Spleen (tissue), 11 donors: Measurements from ENCODE around the gene HLA-DPA1. TPM values are rescaled to one million over a fixed set of nuclear protein-coding genes. Genes with fewer than 3 reads are reported as not detected.

ENCODE experiments used
- DNase-seq: peaks from one replicate; pipeline ENCODE4 v3.0.0-alpha.2; 2020
- H3K27ac ChIP-seq, 8 donors: fragments of 200-600 bp; sonication (generic) in 7 of 8; 1 replicate in 4 of 8; 2 replicates in 4 of 8; pipeline versions ENCODE4 v1.5.0 to v1.8.0; 2016 to 2021; ENCODE audit warnings: inconsistent platforms in 4 of 8, mild to moderate bottlenecking in 4 of 8, moderate library complexity in 1 of 8
- H3K27me3 ChIP-seq, 7 donors: fragments of 200-600 bp; sonication (generic) in 6 of 7; replicated peaks in 1 of 7; 1 replicate in 4 of 7; 2 replicates in 3 of 7; pipeline versions ENCODE4 v1.5.0 to v1.8.0; 2016 to 2021; ENCODE audit warnings: inconsistent platforms in 3 of 7, mild to moderate bottlenecking in 1 of 7
- H3K36me3 ChIP-seq, 6 donors: fragments of 200-600 bp; sonication (generic) in 5 of 6; 1 replicate in 4 of 6; 2 replicates in 2 of 6; pipeline versions ENCODE4 v1.5.0 to v1.8.0; 2016 to 2021; ENCODE audit warnings: inconsistent platforms in 2 of 6
- H3K4me1 ChIP-seq, 6 donors: fragments of 200-600 bp; sonication (generic) in 5 of 6; 1 replicate in 3 of 6; 2 replicates in 3 of 6; pipeline versions ENCODE4 v1.5.0 to v1.8.0; 2016 to 2021; ENCODE audit warnings: inconsistent platforms in 3 of 6
- H3K4me3 ChIP-seq, 8 donors: fragments of 200-600 bp; sonication (generic) in 7 of 8; 1 replicate in 4 of 8; 2 replicates in 4 of 8; pipeline versions ENCODE4 v1.5.0 to v1.8.0; 2016 to 2021; ENCODE audit warnings: inconsistent platforms in 4 of 8, mild to moderate bottlenecking in 4 of 8, moderate library complexity in 2 of 8
- H3K9me3 ChIP-seq, 8 donors: fragments of 200-600 bp; sonication (generic) in 7 of 8; 1 replicate in 4 of 8; 2 replicates in 4 of 8; pipeline versions ENCODE4 v1.5.0 to v1.8.0; 2016 to 2021; ENCODE audit warnings: inconsistent platforms in 4 of 8
- POLR2A ChIP-seq, 3 donors: fragments of 450-650 bp; IDR thresholded peaks; one replicate each; pipeline ENCODE4 v1.5.1; 2017; ENCODE audit warnings: antibody characterized with exemption in 3 of 3, mild to moderate bottlenecking in 1 of 3
- POLR2AphosphoS5 ChIP-seq, 3 donors: sonication (generic); formaldehyde crosslinking; IDR thresholded peaks; one replicate each; pipeline ENCODE4 v1.5.1; 2017; ENCODE audit warnings: antibody characterized with exemption in 3 of 3
- WGBS, 5 donors: extraction: QIAGEN DNeasy Blood & Tissue Kit in 3 of 5; methylation state at CpG; one replicate each; pipeline versions ENCODE4 v1.1.5 to v1.1.7; 2013 to 2018; 5-methylcytosine and 5-hydroxymethylcytosine counted together
- intact Hi-C: fragments of 100-400 bp; cut with DNase I; formaldehyde crosslinking; loops from one replicate; pipeline ENCODE4 v1.15.0; 2023; ENCODE audit warnings: low total_unique reads
- polyA plus RNA-seq, 3 donors: library from polyadenylated mRNA; stranded (reverse); fragments of 200-250 nt; gene quantifications; one replicate each; pipeline ENCODE4 v1.2.1, GENCODE V29; 2013
- total RNA-seq, 7 donors: library from RNA; depleted of rRNA in 3 of 7; stranded (reverse); fragments of >200 nt in 3 of 7; fragmentation: NEBNext Ultra II Directional in 4 of 7; extraction: Animal tissue kit (Norgen Biotek cat#: 25700) in 4 of 7; gene quantifications; one replicate each; pipeline versions ENCODE4 v1.1.0 to v1.2.1, GENCODE V29; 2016 to 2021
- TF ChIP-seq, protein P1 (sequence below), 11 experiments: fragments of 200-600 bp in 7 of 11; fragments of 450-650 bp in 4 of 11; sonication (generic) in 4 of 11; IDR thresholded peaks in 8 of 11; conservative IDR thresholded peaks in 3 of 11; 1 replicate in 7 of 11; 2 replicates in 4 of 11; pipeline versions ENCODE4 v1.4.0 to v1.8.0; 2016 to 2021; ENCODE audit warnings: antibody characterized with exemption in 11 of 11, inconsistent platforms in 4 of 11, mild to moderate bottlenecking in 1 of 11
- donor health status: healthy with polysubstance abuse.
- donor health status: DM: no; HTN: no; CAD: no; lungs with moderate emphysema.
- donor health status: DM: no; HTN: no; CAD: no.
- donor health status: Bipolar disorder and iron deficiency.
- donor health status: healthy.
- donor health status: DM: no; HTN: no; CAD: no.
- donor health status: DM: yes; HTN: yes; CAD: no.

The HLA-DPA1 gene
- total and polyA plus RNA-seq, 10 donors, result 253 to 621 (median 494) TPM

DNA sequence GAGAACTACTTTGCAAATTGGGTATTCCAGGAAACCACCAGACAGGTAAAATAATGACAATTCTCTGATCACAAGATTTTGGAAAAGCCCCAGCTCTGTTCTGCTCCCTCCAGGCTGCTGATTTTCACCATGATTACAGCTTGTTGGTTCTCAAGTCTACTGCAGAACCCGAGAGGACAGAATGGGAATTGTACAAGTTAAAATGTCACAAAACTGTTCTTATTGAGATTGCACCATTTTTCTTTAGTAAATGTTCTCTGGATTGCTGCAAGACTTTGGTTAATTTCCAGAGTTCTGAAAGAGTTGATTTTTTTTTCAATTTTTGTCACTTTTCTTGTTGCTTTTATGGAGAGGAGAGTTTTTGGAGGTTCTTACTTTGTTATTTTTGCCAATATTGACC lies 36.9 kb downstream of the HLA-DPA1 start:
- intact Hi-C loops, result no loop called here
- Histone ChIP-seq H3K4me3 (no peak overlapping the region), H3K9me3 (peaks cover 0 to 22% (median 15%) of the 10 kb centered on the region in 8 donors), H3K4me1 (peaks cover 0 to 2% (median 0%) of the 10 kb centered on the region in 6 donors), H3K27me3 (no peaks in the 10 kb centered on the region), H3K36me3 (no peaks in the 10 kb centered on the region), H3K27ac (no peak overlapping the region)
- TF ChIP-seq POLR2A (IDR thresholded peaks at IDR 0.05), result no peak
- TF ChIP-seq, protein P1, sequence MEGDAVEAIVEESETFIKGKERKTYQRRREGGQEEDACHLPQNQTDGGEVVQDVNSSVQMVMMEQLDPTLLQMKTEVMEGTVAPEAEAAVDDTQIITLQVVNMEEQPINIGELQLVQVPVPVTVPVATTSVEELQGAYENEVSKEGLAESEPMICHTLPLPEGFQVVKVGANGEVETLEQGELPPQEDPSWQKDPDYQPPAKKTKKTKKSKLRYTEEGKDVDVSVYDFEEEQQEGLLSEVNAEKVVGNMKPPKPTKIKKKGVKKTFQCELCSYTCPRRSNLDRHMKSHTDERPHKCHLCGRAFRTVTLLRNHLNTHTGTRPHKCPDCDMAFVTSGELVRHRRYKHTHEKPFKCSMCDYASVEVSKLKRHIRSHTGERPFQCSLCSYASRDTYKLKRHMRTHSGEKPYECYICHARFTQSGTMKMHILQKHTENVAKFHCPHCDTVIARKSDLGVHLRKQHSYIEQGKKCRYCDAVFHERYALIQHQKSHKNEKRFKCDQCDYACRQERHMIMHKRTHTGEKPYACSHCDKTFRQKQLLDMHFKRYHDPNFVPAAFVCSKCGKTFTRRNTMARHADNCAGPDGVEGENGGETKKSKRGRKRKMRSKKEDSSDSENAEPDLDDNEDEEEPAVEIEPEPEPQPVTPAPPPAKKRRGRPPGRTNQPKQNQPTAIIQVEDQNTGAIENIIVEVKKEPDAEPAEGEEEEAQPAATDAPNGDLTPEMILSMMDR (IDR thresholded peaks at IDR 0.05 in 8 of 11, conservative IDR thresholded peaks at IDR 0.05 in 3 of 11), result no peak
- 59 to 85% (median 68%) methylated on average over 1 of the region's 1 CpG for WGBS, 5 donors
- DNase-seq, result no peak

DNA sequence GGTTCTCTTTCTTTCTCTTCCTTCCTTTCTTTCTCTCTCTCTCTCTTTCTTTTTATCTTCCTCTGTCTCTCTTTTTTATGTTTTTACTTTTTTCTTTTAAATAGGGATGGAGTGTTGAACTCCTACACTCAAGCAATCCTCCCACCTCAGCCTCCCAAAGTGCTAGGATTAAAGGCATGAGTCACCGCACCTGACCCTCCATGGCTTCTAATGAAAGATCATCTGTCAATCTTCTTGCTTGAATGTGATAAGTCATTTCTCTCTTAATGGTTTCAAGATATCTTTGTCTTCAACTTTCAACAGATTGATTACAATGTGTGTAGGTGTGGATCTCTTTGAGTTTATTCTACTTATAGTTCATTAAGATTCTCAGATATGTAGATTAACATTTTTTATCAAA lies 38.9 kb downstream of the HLA-DPA1 start:
- Histone ChIP-seq H3K27ac (no peak overlapping the region), H3K4me1 (peaks cover 0 to 19% (median 10%) of the 10 kb centered on the region in 6 donors), H3K9me3 (peaks cover 0 to 22% (median 15%) of the 10 kb centered on the region in 8 donors), H3K4me3 (no peak overlapping the region), H3K36me3 (no peaks in the 10 kb centered on the region), H3K27me3 (no peaks in the 10 kb centered on the region)
- TF ChIP-seq, protein P1 (IDR thresholded peaks at IDR 0.05 in 8 of 11, conservative IDR thresholded peaks at IDR 0.05 in 3 of 11), result no peak
- TF ChIP-seq POLR2AphosphoS5 (IDR thresholded peaks at IDR 0.05) (no peak), POLR2A (IDR thresholded peaks at IDR 0.05) (no peak)
- intact Hi-C loops, result no loop called here
- 91 to 98% (median 96%) methylated on average over 1 of the region's 1 CpG for WGBS, 5 donors
- no peak for DNase-seq

DNA sequence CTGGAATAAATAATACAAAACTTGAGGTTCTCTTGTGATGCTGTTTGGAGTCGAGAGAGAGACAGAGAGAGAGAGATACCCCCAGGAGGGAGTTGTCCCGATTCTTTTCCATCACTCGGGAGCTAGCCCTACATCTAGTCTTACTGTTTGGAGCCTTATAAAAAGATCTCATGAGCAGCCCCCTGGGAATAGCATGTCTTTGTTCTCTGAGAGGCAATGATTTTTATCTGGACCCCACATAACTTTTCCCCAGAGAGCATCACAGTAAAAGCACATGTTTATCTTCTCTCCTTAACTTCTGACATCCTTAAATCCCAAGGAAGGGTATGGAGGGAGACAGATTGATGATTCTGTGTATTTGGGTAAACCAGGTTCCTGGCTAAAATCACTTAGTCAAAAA lies 43.2 kb downstream of the HLA-DPA1 start:
- no peaks in the 10 kb centered on the region for H3K36me3 ChIP-seq
- peaks cover 0 to 44% (median 25%) of the 10 kb centered on the region in 6 donors for H3K4me1 ChIP-seq
- intact Hi-C loops, result no loop called here
- no peak overlapping the region for H3K4me3 ChIP-seq
- TF ChIP-seq, protein P1 (IDR thresholded peaks at IDR 0.05 in 8 of 11, conservative IDR thresholded peaks at IDR 0.05 in 3 of 11), result no peak
- TF ChIP-seq POLR2AphosphoS5 (IDR thresholded peaks at IDR 0.05) (no peak), POLR2A (IDR thresholded peaks at IDR 0.05) (no peak)
- H3K27me3 ChIP-seq, result no peaks in the 10 kb centered on the region
- DNase-seq, result no peak
- H3K9me3 ChIP-seq, result peaks cover 0 to 12% (median 9%) of the 10 kb centered on the region in 8 donors
- peak overlapping the region; percentile 83 to 96 (median 88) for H3K27ac ChIP-seq
- WGBS, 5 donors, result 40 to 77% (median 57%) methylated on average over 3 of the region's 3 CpGs

DNA sequence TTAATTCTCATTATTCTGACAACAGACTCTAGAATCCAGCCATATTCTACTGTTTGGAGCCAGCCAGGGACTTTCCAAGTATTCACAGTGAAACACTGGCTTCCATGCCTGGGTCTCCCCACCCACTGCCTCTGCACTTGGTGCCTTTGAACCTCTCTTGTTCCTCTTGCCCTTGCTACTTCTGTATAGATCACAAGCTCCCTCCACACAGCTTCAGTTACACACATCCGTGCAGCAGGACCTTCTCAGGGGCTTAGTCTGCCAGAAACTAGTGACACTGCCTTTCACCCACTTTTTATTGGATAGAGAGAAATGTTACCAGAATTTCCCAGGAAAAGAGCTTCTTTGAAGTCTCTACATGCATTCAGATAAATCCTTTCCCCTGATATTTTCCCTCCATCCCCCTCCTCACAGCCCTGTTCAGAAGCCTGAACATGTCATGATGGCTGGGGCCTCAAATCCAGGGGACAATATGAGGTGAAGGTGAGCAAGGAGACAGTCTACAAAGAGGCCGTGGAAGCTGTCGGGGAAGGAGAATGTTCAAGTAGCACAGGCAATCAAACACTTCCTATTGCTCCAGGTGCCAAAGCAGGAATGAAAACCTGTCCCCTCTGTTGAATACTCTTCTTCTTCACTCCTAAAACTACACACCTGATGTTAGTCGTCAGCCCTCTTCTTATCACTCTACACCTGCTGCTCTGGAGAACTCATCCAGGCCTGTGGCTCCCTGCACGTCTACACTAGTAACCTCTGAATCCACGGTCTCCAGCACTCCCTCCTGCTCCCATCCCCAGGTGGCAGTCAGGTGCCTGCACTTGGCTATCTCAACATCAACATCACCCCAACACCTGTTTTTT lies 43.9 kb downstream of the HLA-DPA1 start:
- Histone ChIP-seq H3K36me3 (no peaks in the 10 kb centered on the region), H3K4me3 (no peak overlapping the region), H3K4me1 (peaks cover 0 to 44% (median 25%) of the 10 kb centered on the region in 6 donors), H3K9me3 (peaks cover 0 to 5% (median 2%) of the 10 kb centered on the region in 8 donors), H3K27ac (peak overlapping the region; percentile 83 to 96 (median 88)), H3K27me3 (no peaks in the 10 kb centered on the region)
- peak; percentile 82 for DNase-seq
- intact Hi-C loops, result no loop called here
- 35 to 54% (median 46%) methylated on average over 6 of the region's 6 CpGs for WGBS, 5 donors
- TF ChIP-seq POLR2A (IDR thresholded peaks at IDR 0.05) (peak in 2 of 3 donors; percentile 90 to 96), POLR2AphosphoS5 (IDR thresholded peaks at IDR 0.05) (peak in 2 of 3 donors; percentile 70 to 99)
- TF ChIP-seq, protein P1 (IDR thresholded peaks at IDR 0.05 in 8 of 11, conservative IDR thresholded peaks at IDR 0.05 in 3 of 11), result no peak
